ENCODE data around the gene RHOA.

The RHOA gene

DNA sequence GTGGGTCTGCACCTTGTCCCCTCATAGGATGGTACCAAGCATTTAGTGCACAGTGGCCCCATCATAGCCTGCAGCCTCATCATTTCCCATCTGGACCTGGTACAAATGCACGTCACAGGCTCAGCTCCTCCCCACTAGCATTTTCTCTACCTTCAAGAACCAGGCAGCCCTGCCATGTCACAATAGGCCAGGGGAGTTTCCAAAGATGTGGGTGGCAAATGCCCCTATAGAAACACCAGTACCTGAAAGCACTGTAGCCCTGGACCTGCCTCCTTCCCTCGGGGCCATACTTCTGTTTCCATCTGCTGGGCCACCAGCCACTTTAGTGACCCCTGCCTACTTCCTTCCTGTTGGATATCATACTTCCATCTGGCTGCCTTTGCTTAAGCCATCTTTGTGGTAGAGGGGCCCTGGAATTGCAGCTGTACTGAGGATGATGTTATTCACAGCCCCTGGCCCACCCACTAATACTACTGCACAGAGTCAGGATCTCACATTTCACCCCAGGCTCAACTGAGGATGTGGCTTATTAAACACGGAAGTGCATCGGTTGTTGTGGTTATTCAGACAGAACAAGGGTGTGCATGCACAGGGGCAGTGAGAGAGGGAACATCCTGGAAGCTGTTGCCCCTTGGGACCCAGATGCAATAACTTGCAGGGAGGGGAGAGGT, 4.3 kb upstream of the RHOA start:
- TF ChIP-seq CEBPB (IDR thresholded peaks at IDR 0.05) (no peak), NFIC (IDR thresholded peaks at IDR 0.05) (no peak), TEAD4 (IDR thresholded peaks at IDR 0.05) (no peak), RAD21 (IDR thresholded peaks at IDR 0.05; ENCODE audit: low read depth) (no peak), FOXM1 (IDR thresholded peaks at IDR 0.05; ENCODE audit: borderline replicate concordance, low read depth) (no peak), TCF12 (IDR thresholded peaks at IDR 0.05; ENCODE audit: low read depth) (no peak), TAF1 (IDR thresholded peaks at IDR 0.05; ENCODE audit: low read depth) (no peak), YY1 (IDR thresholded peaks at IDR 0.05; ENCODE audit: low read depth) (no peak), EGR1 (IDR thresholded peaks at IDR 0.05) (no peak), CREB1 (IDR thresholded peaks at IDR 0.05; ENCODE audit: low read depth) (no peak), EP300 (IDR thresholded peaks at IDR 0.05; ENCODE audit: borderline replicate concordance) (no peak), ZBTB7A (IDR thresholded peaks at IDR 0.05; ENCODE audit: low read depth) (no peak)
- TF ChIP-seq, protein P1, sequence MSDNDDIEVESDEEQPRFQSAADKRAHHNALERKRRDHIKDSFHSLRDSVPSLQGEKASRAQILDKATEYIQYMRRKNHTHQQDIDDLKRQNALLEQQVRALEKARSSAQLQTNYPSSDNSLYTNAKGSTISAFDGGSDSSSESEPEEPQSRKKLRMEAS (IDR thresholded peaks at IDR 0.05): no peak
- TF ChIP-seq, protein P2, sequence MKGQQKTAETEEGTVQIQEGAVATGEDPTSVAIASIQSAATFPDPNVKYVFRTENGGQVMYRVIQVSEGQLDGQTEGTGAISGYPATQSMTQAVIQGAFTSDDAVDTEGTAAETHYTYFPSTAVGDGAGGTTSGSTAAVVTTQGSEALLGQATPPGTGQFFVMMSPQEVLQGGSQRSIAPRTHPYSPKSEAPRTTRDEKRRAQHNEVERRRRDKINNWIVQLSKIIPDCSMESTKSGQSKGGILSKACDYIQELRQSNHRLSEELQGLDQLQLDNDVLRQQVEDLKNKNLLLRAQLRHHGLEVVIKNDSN (IDR thresholded peaks at IDR 0.05): no peak
- TF ChIP-seq, protein P3, sequence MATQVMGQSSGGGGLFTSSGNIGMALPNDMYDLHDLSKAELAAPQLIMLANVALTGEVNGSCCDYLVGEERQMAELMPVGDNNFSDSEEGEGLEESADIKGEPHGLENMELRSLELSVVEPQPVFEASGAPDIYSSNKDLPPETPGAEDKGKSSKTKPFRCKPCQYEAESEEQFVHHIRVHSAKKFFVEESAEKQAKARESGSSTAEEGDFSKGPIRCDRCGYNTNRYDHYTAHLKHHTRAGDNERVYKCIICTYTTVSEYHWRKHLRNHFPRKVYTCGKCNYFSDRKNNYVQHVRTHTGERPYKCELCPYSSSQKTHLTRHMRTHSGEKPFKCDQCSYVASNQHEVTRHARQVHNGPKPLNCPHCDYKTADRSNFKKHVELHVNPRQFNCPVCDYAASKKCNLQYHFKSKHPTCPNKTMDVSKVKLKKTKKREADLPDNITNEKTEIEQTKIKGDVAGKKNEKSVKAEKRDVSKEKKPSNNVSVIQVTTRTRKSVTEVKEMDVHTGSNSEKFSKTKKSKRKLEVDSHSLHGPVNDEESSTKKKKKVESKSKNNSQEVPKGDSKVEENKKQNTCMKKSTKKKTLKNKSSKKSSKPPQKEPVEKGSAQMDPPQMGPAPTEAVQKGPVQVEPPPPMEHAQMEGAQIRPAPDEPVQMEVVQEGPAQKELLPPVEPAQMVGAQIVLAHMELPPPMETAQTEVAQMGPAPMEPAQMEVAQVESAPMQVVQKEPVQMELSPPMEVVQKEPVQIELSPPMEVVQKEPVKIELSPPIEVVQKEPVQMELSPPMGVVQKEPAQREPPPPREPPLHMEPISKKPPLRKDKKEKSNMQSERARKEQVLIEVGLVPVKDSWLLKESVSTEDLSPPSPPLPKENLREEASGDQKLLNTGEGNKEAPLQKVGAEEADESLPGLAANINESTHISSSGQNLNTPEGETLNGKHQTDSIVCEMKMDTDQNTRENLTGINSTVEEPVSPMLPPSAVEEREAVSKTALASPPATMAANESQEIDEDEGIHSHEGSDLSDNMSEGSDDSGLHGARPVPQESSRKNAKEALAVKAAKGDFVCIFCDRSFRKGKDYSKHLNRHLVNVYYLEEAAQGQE (IDR thresholded peaks at IDR 0.05; ENCODE audit: low read depth): no peak

DNA sequence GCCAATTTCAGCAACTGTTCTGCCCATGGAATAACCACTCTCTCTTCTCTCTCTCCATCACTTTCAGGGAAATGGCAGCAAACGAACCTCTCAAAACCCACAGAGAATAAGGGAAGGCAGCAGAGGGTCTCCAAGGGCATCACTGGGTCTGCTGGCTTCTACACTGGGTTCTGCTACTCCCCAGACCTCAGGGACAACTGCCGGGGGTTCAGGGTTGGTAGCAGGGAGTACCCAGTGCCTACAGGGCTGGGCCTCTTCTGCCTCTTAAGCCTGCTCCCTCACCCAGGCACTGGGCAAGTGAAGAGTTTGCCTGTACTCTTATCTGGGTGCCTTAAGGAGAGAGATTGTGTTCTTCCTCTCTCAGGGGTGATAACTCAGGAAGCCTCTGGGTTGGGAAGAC, 3.0 kb upstream of the RHOA start:
- TF ChIP-seq CEBPB (IDR thresholded peaks at IDR 0.05): no peak
- TF ChIP-seq EP300 (IDR thresholded peaks at IDR 0.05; ENCODE audit: borderline replicate concordance): no peak
- TF ChIP-seq RAD21 (IDR thresholded peaks at IDR 0.05; ENCODE audit: low read depth): no peak
- no peak for TF ChIP-seq TCF12 (IDR thresholded peaks at IDR 0.05; ENCODE audit: low read depth)
- no peak for TF ChIP-seq EGR1 (IDR thresholded peaks at IDR 0.05)
- no peak for TF ChIP-seq ZBTB7A (IDR thresholded peaks at IDR 0.05; ENCODE audit: low read depth)
- TF ChIP-seq, protein P2 (IDR thresholded peaks at IDR 0.05): no peak
- TF ChIP-seq, protein P3 (IDR thresholded peaks at IDR 0.05; ENCODE audit: low read depth): no peak
- no peak for TF ChIP-seq FOXM1 (IDR thresholded peaks at IDR 0.05; ENCODE audit: borderline replicate concordance, low read depth)
- no peak for TF ChIP-seq TAF1 (IDR thresholded peaks at IDR 0.05; ENCODE audit: low read depth)
- no peak for TF ChIP-seq CREB1 (IDR thresholded peaks at IDR 0.05; ENCODE audit: low read depth)
- no peak for TF ChIP-seq NFIC (IDR thresholded peaks at IDR 0.05)
- TF ChIP-seq, protein P1 (IDR thresholded peaks at IDR 0.05): no peak
- no peak for TF ChIP-seq TEAD4 (IDR thresholded peaks at IDR 0.05)

DNA sequence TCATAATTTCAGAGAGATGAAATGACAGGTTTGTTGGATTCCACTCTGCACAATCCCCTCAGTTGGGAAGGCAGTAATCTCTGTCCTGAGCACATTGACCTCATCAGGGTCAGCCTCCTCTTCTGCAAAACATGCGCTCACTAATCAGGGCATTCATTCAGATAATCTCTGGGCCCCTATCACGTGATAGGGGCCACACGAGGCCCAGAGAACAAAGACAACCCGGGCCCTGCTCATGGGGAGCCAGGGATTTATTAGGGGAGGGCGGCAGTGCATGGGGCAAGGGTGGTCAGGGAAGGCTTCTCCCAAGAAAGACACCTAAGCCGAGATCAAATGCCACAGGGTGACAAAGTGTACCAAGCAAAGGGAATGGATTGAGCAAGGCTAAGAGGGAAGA, 1.6 kb upstream of the RHOA start:
- TF ChIP-seq YY1 (IDR thresholded peaks at IDR 0.05; ENCODE audit: low read depth): no peak
- TF ChIP-seq FOXM1 (IDR thresholded peaks at IDR 0.05; ENCODE audit: borderline replicate concordance, low read depth): no peak
- TF ChIP-seq, protein P1 (IDR thresholded peaks at IDR 0.05): no peak
- no peak for TF ChIP-seq TCF12 (IDR thresholded peaks at IDR 0.05; ENCODE audit: low read depth)
- no peak for TF ChIP-seq EP300 (IDR thresholded peaks at IDR 0.05; ENCODE audit: borderline replicate concordance)
- no peak for TF ChIP-seq CREB1 (IDR thresholded peaks at IDR 0.05; ENCODE audit: low read depth)
- TF ChIP-seq TEAD4 (IDR thresholded peaks at IDR 0.05): no peak
- TF ChIP-seq EGR1 (IDR thresholded peaks at IDR 0.05): no peak
- TF ChIP-seq NFIC (IDR thresholded peaks at IDR 0.05): no peak
- no peak for TF ChIP-seq RAD21 (IDR thresholded peaks at IDR 0.05; ENCODE audit: low read depth)
- TF ChIP-seq, protein P2 (IDR thresholded peaks at IDR 0.05): no peak
- TF ChIP-seq ZBTB7A (IDR thresholded peaks at IDR 0.05; ENCODE audit: low read depth): no peak
- TF ChIP-seq TAF1 (IDR thresholded peaks at IDR 0.05; ENCODE audit: low read depth): no peak
- no peak for TF ChIP-seq CEBPB (IDR thresholded peaks at IDR 0.05)
- TF ChIP-seq, protein P3 (IDR thresholded peaks at IDR 0.05; ENCODE audit: low read depth): no peak
